Mucosa of descending colon (tissue), 3 donors: ENCODE data around the gene TEAD1. TPM values are rescaled to one million over a fixed set of nuclear protein-coding genes. Genes with fewer than 3 reads are reported as not detected.

Source experiments
- ATAC-seq: fragments of 200-7000 bp; cut with Tn5 transposase; one replicate; pipeline ENCODE4 v1.9.1; 2020; ENCODE audit warnings: mild to moderate bottlenecking, moderate library complexity
- DNase-seq, 3 donors: peaks; one replicate each; pipeline ENCODE4 v3.0.0-alpha.2; 2020
- H3K36me3 ChIP-seq: fragments of 200-600 bp; one replicate; pipeline ENCODE4 v1.8.0; 2021; ENCODE audit warnings: low read depth, mild to moderate bottlenecking
- H3K4me1 ChIP-seq: fragments of 200-600 bp; one replicate; pipeline ENCODE4 v1.8.0; 2021; ENCODE audit warnings: low read depth, mild to moderate bottlenecking
- H3K4me3 ChIP-seq: fragments of 200-600 bp; one replicate; pipeline ENCODE4 v1.8.0; 2021; ENCODE audit warnings: mild to moderate bottlenecking
- H3K9me3 ChIP-seq: fragments of 200-600 bp; one replicate; pipeline ENCODE4 v1.8.0; 2021; ENCODE audit warnings: mild to moderate bottlenecking
- CTCF ChIP-seq: fragments of 200-600 bp; IDR thresholded peaks from one replicate; pipeline ENCODE4 v1.8.0; 2022; ENCODE audit warnings: antibody characterized with exemption, mild to moderate bottlenecking
- intact Hi-C, 2 donors: fragments of 100-400 bp; cut with DNase I in 1 of 2; cut with micrococcal nuclease in 1 of 2; formaldehyde crosslinking; loops; one replicate each; pipeline versions ENCODE4 v1.11.0 to v1.11.1; 2022; cut with DNase I, micrococcal nuclease
- total RNA-seq, 3 donors: library from RNA; stranded (reverse); fragmentation: NEBNext Ultra II Directional in 2 of 3; extraction: Animal tissue kit (Norgen Biotek cat#: 25700) in 2 of 3; gene quantifications; one replicate each; pipeline versions ENCODE4 v1.2.1 to v1.2.4, GENCODE V29; 2021 to 2023
- donor health status: DM: no; HTN: no; CAD: no; lungs with moderate emphysema.
- donor health status: DM: no; HTN: no; CAD: no.
- donor health status: DM: no; HTN: yes; CAD: no.

Gene TEAD1
- total RNA-seq, 3 donors from 2014 or later = 33.2 to 196 (median 41.1) TPM

- intact Hi-C loops = loop anchor here in 1 of 2 donors (10.0 kb wide), 1 partner anchor 196 kb away; no protein-coding TSS in a partner anchor
- no peak for ATAC-seq
- DNase-seq = no peak
- peaks cover 41% of the 10 kb centered on the region for H3K4me1 ChIP-seq
- no peaks in the 10 kb centered on the region for H3K9me3 ChIP-seq
- H3K36me3 ChIP-seq = no peaks in the 10 kb centered on the region
- TF ChIP-seq CTCF = no peak
- no peak overlapping the region for H3K4me3 ChIP-seq
Observed at GRCh38 chr11:12689029-12689755, 15.0 kb downstream of the TEAD1 start.

- Histone ChIP-seq H3K36me3 (no peaks in the 10 kb centered on the region), H3K4me1 (peaks cover 33% of the 10 kb centered on the region), H3K4me3 (no peak overlapping the region), H3K9me3 (no peaks in the 10 kb centered on the region)
- no peak for ATAC-seq
- intact Hi-C loops = no loop called here
- no peak for TF ChIP-seq CTCF
- no peak for DNase-seq
Observed at GRCh38 chr11:12690663-12691062, 16.4 kb downstream of the TEAD1 start.

GRCh38 chr11:12691473-12691872 lies 17.3 kb downstream of the TEAD1 start:
- ATAC-seq (no peak), DNase-seq (no peak)
- intact Hi-C loops = no loop called here
- H3K4me1 ChIP-seq = peaks cover 27% of the 10 kb centered on the region
- no peak for TF ChIP-seq CTCF
- H3K36me3 ChIP-seq = no peaks in the 10 kb centered on the region
- no peak overlapping the region for H3K4me3 ChIP-seq
- H3K9me3 ChIP-seq = no peaks in the 10 kb centered on the region

- no peaks in the 10 kb centered on the region for H3K36me3 ChIP-seq
- intact Hi-C loops = no loop called here
- H3K9me3 ChIP-seq = no peaks in the 10 kb centered on the region
- H3K4me3 ChIP-seq = no peak overlapping the region
- DNase-seq = peak; percentile 86 to 96 (median 92)
- no peak for TF ChIP-seq CTCF
- peaks cover 27% of the 10 kb centered on the region for H3K4me1 ChIP-seq
- peak; percentile 93 for ATAC-seq
Observed at GRCh38 chr11:12692229-12693075, 18.2 kb downstream of the TEAD1 start.

GRCh38 chr11:12693094-12693478 lies 18.9 kb downstream of the TEAD1 start:
- H3K4me3 ChIP-seq = no peak overlapping the region
- no peaks in the 10 kb centered on the region for H3K9me3 ChIP-seq
- intact Hi-C loops = no loop called here
- H3K36me3 ChIP-seq = no peaks in the 10 kb centered on the region
- H3K4me1 ChIP-seq = peaks cover 27% of the 10 kb centered on the region
- peak in 2 of 3 donors; percentile 31 to 51 for DNase-seq
- no peak for TF ChIP-seq CTCF
- peak; percentile 7 for ATAC-seq
